Measurements from ENCODE around the gene BCAR3. TPM values are rescaled to one million over a fixed set of nuclear protein-coding genes. Genes with fewer than 3 reads are reported as not detected.

Gene BCAR3
- total RNA-seq, 1 experiment from 2014 or later: 33.9 TPM

- POLR2A ChIA-PET: no interaction called here
- no peaks in the 10 kb centered on the region for H3K27me3 ChIP-seq (ENCODE audit: control insufficient read depth, insufficient read depth, low read length)
- intact Hi-C loops (cut with micrococcal nuclease; ENCODE audit: unreplicated experiment): no loop called here
- peak overlapping the region; percentile 69 for H3K27ac ChIP-seq (ENCODE audit: low read length)
- no TSS peak for BruUV-seq (replicated peaks)
- H3K4me1 ChIP-seq (ENCODE audit: control insufficient read depth, insufficient read depth, low read length): peaks cover 91% of the 10 kb centered on the region
- H3K36me3 ChIP-seq (ENCODE audit: control insufficient read depth, insufficient read depth, low read length): peaks cover 2% of the 10 kb centered on the region; the same call in 1 of the 2 replicates
- H3K9me3 ChIP-seq (ENCODE audit: control insufficient read depth, insufficient read depth, low read depth, low read length): no peaks in the 10 kb centered on the region
- no peak for TF ChIP-seq POLR2AphosphoS5 (IDR thresholded peaks at IDR 0.05; ENCODE audit: low read depth, low read length)
- TF ChIP-seq, protein P1, sequence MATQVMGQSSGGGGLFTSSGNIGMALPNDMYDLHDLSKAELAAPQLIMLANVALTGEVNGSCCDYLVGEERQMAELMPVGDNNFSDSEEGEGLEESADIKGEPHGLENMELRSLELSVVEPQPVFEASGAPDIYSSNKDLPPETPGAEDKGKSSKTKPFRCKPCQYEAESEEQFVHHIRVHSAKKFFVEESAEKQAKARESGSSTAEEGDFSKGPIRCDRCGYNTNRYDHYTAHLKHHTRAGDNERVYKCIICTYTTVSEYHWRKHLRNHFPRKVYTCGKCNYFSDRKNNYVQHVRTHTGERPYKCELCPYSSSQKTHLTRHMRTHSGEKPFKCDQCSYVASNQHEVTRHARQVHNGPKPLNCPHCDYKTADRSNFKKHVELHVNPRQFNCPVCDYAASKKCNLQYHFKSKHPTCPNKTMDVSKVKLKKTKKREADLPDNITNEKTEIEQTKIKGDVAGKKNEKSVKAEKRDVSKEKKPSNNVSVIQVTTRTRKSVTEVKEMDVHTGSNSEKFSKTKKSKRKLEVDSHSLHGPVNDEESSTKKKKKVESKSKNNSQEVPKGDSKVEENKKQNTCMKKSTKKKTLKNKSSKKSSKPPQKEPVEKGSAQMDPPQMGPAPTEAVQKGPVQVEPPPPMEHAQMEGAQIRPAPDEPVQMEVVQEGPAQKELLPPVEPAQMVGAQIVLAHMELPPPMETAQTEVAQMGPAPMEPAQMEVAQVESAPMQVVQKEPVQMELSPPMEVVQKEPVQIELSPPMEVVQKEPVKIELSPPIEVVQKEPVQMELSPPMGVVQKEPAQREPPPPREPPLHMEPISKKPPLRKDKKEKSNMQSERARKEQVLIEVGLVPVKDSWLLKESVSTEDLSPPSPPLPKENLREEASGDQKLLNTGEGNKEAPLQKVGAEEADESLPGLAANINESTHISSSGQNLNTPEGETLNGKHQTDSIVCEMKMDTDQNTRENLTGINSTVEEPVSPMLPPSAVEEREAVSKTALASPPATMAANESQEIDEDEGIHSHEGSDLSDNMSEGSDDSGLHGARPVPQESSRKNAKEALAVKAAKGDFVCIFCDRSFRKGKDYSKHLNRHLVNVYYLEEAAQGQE (IDR thresholded peaks at IDR 0.05; ENCODE audit: insufficient read depth in 1 of 2, low read depth in 2 of 2, low read length in 1 of 2): no peak
- TF ChIP-seq, protein P2, sequence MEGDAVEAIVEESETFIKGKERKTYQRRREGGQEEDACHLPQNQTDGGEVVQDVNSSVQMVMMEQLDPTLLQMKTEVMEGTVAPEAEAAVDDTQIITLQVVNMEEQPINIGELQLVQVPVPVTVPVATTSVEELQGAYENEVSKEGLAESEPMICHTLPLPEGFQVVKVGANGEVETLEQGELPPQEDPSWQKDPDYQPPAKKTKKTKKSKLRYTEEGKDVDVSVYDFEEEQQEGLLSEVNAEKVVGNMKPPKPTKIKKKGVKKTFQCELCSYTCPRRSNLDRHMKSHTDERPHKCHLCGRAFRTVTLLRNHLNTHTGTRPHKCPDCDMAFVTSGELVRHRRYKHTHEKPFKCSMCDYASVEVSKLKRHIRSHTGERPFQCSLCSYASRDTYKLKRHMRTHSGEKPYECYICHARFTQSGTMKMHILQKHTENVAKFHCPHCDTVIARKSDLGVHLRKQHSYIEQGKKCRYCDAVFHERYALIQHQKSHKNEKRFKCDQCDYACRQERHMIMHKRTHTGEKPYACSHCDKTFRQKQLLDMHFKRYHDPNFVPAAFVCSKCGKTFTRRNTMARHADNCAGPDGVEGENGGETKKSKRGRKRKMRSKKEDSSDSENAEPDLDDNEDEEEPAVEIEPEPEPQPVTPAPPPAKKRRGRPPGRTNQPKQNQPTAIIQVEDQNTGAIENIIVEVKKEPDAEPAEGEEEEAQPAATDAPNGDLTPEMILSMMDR (IDR thresholded peaks at IDR 0.05): no peak
- no peak for TF ChIP-seq TCF7L2 (IDR thresholded peaks at IDR 0.05; ENCODE audit: low read depth, low read length)
- no peak for TF ChIP-seq SIN3A (IDR thresholded peaks at IDR 0.05; ENCODE audit: borderline replicate concordance, insufficient read depth, low read depth, low read length)
- CTCF ChIA-PET: no interaction called here
- no peak for DNase-seq (ENCODE audit: low read depth, low spot score)
- no peak for ATAC-seq
- H3K4me3 ChIP-seq (ENCODE audit: low read depth in 2 of 2, low read length in 2 of 2): no peak overlapping the region
- in situ Hi-C loops (cut with HindIII; ENCODE audit: low pct_unique_long_range_greater_than_20kb, low sequenced_read_pairs): no loop called here
These were observed 12.7 kb downstream of the BCAR3 start for GRCh38 chr1:93668951-93669350.

- ATAC-seq (no peak), DNase-seq (ENCODE audit: low read depth, low spot score) (no peak)
- peak overlapping the region; percentile 49; the same call in 1 of the 2 replicates for H3K27ac ChIP-seq (ENCODE audit: low read length)
- BruUV-seq (replicated peaks): no TSS peak
- POLR2A ChIA-PET: no interaction called here
- no peak for TF ChIP-seq POLR2AphosphoS5 (IDR thresholded peaks at IDR 0.05; ENCODE audit: low read depth, low read length)
- TF ChIP-seq SIN3A (IDR thresholded peaks at IDR 0.05; ENCODE audit: borderline replicate concordance, insufficient read depth, low read depth, low read length): no peak
- TF ChIP-seq TCF7L2 (IDR thresholded peaks at IDR 0.05; ENCODE audit: low read depth, low read length): no peak
- TF ChIP-seq, protein P1 (IDR thresholded peaks at IDR 0.05; ENCODE audit: insufficient read depth in 1 of 2, low read depth in 2 of 2, low read length in 1 of 2): no peak
- TF ChIP-seq, protein P2 (IDR thresholded peaks at IDR 0.05): no peak
- no peak overlapping the region for H3K4me3 ChIP-seq (ENCODE audit: low read depth in 2 of 2, low read length in 2 of 2)
- no peaks in the 10 kb centered on the region for H3K27me3 ChIP-seq (ENCODE audit: control insufficient read depth, insufficient read depth, low read length)
- intact Hi-C loops (cut with micrococcal nuclease; ENCODE audit: unreplicated experiment): no loop called here
- H3K36me3 ChIP-seq (ENCODE audit: control insufficient read depth, insufficient read depth, low read length): no peaks in the 10 kb centered on the region; the same call in 1 of the 2 replicates
- CTCF ChIA-PET: interaction anchor here (0.6 kb wide), 1 partner anchor 176 kb away, joined by 3 read pairs; no protein-coding TSS in a partner anchor
- in situ Hi-C loops (cut with HindIII; ENCODE audit: low pct_unique_long_range_greater_than_20kb, low sequenced_read_pairs): no loop called here
- H3K4me1 ChIP-seq (ENCODE audit: control insufficient read depth, insufficient read depth, low read length): peaks cover 93% of the 10 kb centered on the region
- H3K9me3 ChIP-seq (ENCODE audit: control insufficient read depth, insufficient read depth, low read depth, low read length): no peaks in the 10 kb centered on the region
These were observed 13.5 kb downstream of the BCAR3 start for GRCh38 chr1:93668121-93668520.

Data from Panc1 (cell line).